CD8-positive, alpha-beta memory T cell (primary cell): ENCODE measurements around the gene SLC35B3. TPM values are rescaled to one million over a fixed set of nuclear protein-coding genes. Genes with fewer than 3 reads are reported as not detected.

Experiments
- CTCF ChIA-PET: fragments of 350-600 bp; sonication (Branson Sonifier 250); formaldehyde crosslinking; loops from one replicate; lab custom pipeline; 2021; ENCODE audit warnings: antibody characterized with exemption; lab: Charles Lee
- POLR2A ChIA-PET: fragments of 350-600 bp; sonication (Branson Sonifier 250); formaldehyde crosslinking; loops from one replicate; lab custom pipeline; 2021; ENCODE audit warnings: antibody characterized with exemption; lab: Charles Lee
- DNase-seq, 5 donors: peaks; one replicate each; pipeline versions ENCODE4 v3.0.0 to v3.0.0-alpha.2; 2020 to 2022; ENCODE audit warnings: mixed read lengths in 1 of 5
- H3K27ac ChIP-seq: one replicate; pipeline ENCODE4 v1.7.0; 2013; ENCODE audit warnings: low read depth, mild to moderate bottlenecking, low read length, moderate library complexity
- H3K27me3 ChIP-seq: 2 replicates; pipeline ENCODE4 v1.7.0; 2013; ENCODE audit warnings: low read length, mild to moderate bottlenecking; ENCODE audit not compliant: insufficient read depth, poor library complexity, severe bottlenecking
- H3K36me3 ChIP-seq: 2 replicates; pipeline ENCODE4 v1.7.0; 2013; ENCODE audit warnings: mild to moderate bottlenecking, low read length, moderate library complexity; ENCODE audit not compliant: insufficient read depth
- H3K4me1 ChIP-seq: 2 replicates; pipeline ENCODE4 v1.7.0; 2013; ENCODE audit warnings: mild to moderate bottlenecking, low read length, moderate library complexity; ENCODE audit not compliant: insufficient read depth
- H3K4me3 ChIP-seq: 2 replicates; pipeline ENCODE4 v1.7.0; 2013; ENCODE audit warnings: mild to moderate bottlenecking, low read length
- H3K9me3 ChIP-seq: 2 replicates; pipeline ENCODE4 v1.7.0; 2013; ENCODE audit warnings: mild to moderate bottlenecking, low read length
- H3K27ac Mint-ChIP-seq, 8 donors: one replicate each; pipeline ENCODE4 v1.8.0; 2020 to 2021; ENCODE audit warnings: mixed read lengths in 8 of 8, mild to moderate bottlenecking in 6 of 8, inconsistent platforms in 3 of 8, moderate library complexity in 3 of 8
- H3K27me3 Mint-ChIP-seq, 2 donors: one replicate each; pipeline ENCODE4 v1.8.0; 2020 to 2021; ENCODE audit warnings: mixed read lengths in 2 of 2, mild to moderate bottlenecking in 1 of 2, moderate library complexity in 1 of 2
- H3K36me3 Mint-ChIP-seq, 3 donors: one replicate each; pipeline ENCODE4 v1.8.0; 2020 to 2021; ENCODE audit warnings: mixed read lengths in 3 of 3, inconsistent platforms in 1 of 3, mild to moderate bottlenecking in 1 of 3
- H3K4me1 Mint-ChIP-seq, 3 donors: one replicate each; pipeline ENCODE4 v1.8.0; 2020 to 2021; ENCODE audit warnings: mixed read lengths in 3 of 3, inconsistent platforms in 1 of 3, mild to moderate bottlenecking in 1 of 3
- H3K4me3 Mint-ChIP-seq, 7 donors: one replicate each; pipeline ENCODE4 v1.8.0; 2020 to 2021; ENCODE audit warnings: mixed read lengths in 7 of 7, mild to moderate bottlenecking in 6 of 7, moderate library complexity in 4 of 7, inconsistent platforms in 2 of 7
- H3K9me3 Mint-ChIP-seq, 5 donors: one replicate each; pipeline ENCODE4 v1.8.0; 2020 to 2022; ENCODE audit warnings: mixed read lengths in 5 of 5, mild to moderate bottlenecking in 3 of 5, moderate library complexity in 2 of 5, inconsistent platforms in 1 of 5
- polyA plus RNA-seq: library from polyadenylated mRNA; unstranded; fragments of 300-500 nt; fragmentation: Illumina TruSeq; gene quantifications from one replicate; pipeline ENCODE4 v1.2.3, GENCODE V29; 2021
- total RNA-seq, 2 experiments: library from RNA; stranded (reverse); gene quantifications; one replicate each; pipeline ENCODE4 v1.2.3, GENCODE V29; 2021

The SLC35B3 gene
- total and polyA plus RNA-seq, 3 experiments from 2014 or later, result 11.0 to 13.2 (median 12.5) TPM

DNA sequence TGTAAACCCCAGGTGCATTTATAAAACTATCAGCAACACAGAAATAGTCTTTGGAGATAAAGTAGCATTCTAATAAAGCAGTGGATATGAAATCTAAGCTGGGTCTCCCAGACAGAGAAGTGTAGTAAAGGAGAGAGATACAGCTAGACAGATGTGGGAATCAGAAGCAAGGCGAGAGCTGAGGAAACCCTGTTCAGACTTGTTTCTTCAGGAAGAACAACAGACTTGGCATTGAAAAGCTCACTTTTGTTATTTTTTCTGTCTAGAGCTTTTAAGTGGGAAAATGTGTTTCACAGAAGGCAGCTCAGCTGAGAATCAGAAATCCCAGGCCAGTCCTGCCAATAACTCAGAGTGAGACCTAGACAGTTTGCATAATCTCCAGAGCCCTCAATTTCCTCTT is 52.9 kb downstream of the SLC35B3 start:
- Histone ChIP-seq H3K9me3 (no peaks in the 10 kb centered on the region), H3K27me3 (no peaks in the 10 kb centered on the region), H3K27ac (no peak overlapping the region), H3K36me3 (no peaks in the 10 kb centered on the region), H3K4me1 (no peaks in the 10 kb centered on the region), H3K4me3 (no peak overlapping the region)
- no peaks in the 10 kb centered on the region for H3K4me1 Mint-ChIP-seq
- CTCF ChIA-PET, result interaction anchor here (1.1 kb wide), 1 partner anchor 37 kb away, joined by 4 read pairs; no protein-coding TSS in a partner anchor
- no peak for DNase-seq
- peaks cover 5 to 22% of the 10 kb centered on the region in 2 donors for H3K27me3 Mint-ChIP-seq
- no peak overlapping the region for H3K4me3 Mint-ChIP-seq
- no peaks in the 10 kb centered on the region for H3K9me3 Mint-ChIP-seq
- peaks cover 0 to 2% (median 0%) of the 10 kb centered on the region in 3 donors for H3K36me3 Mint-ChIP-seq
- POLR2A ChIA-PET, result no interaction called here
- H3K27ac Mint-ChIP-seq, result no peak overlapping the region

DNA sequence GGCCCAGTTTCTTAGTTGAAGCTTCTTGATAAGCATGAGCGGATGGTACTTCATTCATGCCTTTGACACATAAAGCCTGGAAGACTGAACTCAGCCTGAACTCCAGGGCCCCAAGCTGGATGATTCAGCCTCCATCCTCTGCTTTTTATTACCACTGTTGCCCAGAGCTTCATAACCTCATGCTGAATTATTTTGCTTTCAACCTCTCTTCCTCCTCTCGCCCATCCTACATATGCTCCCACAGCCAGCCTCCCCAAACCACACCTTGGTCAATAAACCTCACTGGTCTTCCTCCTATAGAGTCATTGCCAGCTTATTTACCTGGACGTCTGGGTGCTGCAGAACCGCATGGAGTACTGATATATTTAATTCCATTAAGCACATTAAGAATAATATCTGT is 59.4 kb downstream of the SLC35B3 start:
- no peak overlapping the region for H3K4me3 Mint-ChIP-seq
- peaks cover 2 to 22% of the 10 kb centered on the region in 2 donors for H3K27me3 Mint-ChIP-seq
- POLR2A ChIA-PET, result no interaction called here
- Histone ChIP-seq H3K36me3 (no peaks in the 10 kb centered on the region), H3K9me3 (no peaks in the 10 kb centered on the region), H3K4me1 (no peaks in the 10 kb centered on the region), H3K4me3 (no peak overlapping the region), H3K27ac (no peak overlapping the region), H3K27me3 (no peaks in the 10 kb centered on the region)
- CTCF ChIA-PET, result no interaction called here
- no peaks in the 10 kb centered on the region for H3K4me1 Mint-ChIP-seq
- peaks cover 0 to 1% (median 0%) of the 10 kb centered on the region in 5 donors for H3K9me3 Mint-ChIP-seq
- H3K36me3 Mint-ChIP-seq, result peaks cover 0 to 2% (median 0%) of the 10 kb centered on the region in 3 donors
- H3K27ac Mint-ChIP-seq, result no peak overlapping the region
- no peak for DNase-seq
